Measurements from ENCODE around the gene CFAP46.

Gene CFAP46

GRCh38 chr10:132809232-132810140 lies 132.9 kb downstream of the CFAP46 start:
- TF ChIP-seq TAF1 (IDR thresholded peaks at IDR 0.05; ENCODE audit: borderline replicate concordance, insufficient read depth, low read length) = no peak
- no peak for TF ChIP-seq POLR2AphosphoS5 (IDR thresholded peaks at IDR 0.05; ENCODE audit: low read depth, low read length)
- TF ChIP-seq REST (IDR thresholded peaks at IDR 0.05; ENCODE audit: insufficient read depth in 1 of 2, low read depth in 2 of 2, low read length in 2 of 2) = no peak
- TF ChIP-seq FOXP2 (optimal IDR thresholded peaks at IDR 0.05; ENCODE audit: borderline replicate concordance, extremely low read depth, extremely low read length, insufficient read depth) = no peak
- TF ChIP-seq SIN3A (IDR thresholded peaks at IDR 0.05; ENCODE audit: borderline replicate concordance, insufficient read depth, low read length) = no peak

DNA sequence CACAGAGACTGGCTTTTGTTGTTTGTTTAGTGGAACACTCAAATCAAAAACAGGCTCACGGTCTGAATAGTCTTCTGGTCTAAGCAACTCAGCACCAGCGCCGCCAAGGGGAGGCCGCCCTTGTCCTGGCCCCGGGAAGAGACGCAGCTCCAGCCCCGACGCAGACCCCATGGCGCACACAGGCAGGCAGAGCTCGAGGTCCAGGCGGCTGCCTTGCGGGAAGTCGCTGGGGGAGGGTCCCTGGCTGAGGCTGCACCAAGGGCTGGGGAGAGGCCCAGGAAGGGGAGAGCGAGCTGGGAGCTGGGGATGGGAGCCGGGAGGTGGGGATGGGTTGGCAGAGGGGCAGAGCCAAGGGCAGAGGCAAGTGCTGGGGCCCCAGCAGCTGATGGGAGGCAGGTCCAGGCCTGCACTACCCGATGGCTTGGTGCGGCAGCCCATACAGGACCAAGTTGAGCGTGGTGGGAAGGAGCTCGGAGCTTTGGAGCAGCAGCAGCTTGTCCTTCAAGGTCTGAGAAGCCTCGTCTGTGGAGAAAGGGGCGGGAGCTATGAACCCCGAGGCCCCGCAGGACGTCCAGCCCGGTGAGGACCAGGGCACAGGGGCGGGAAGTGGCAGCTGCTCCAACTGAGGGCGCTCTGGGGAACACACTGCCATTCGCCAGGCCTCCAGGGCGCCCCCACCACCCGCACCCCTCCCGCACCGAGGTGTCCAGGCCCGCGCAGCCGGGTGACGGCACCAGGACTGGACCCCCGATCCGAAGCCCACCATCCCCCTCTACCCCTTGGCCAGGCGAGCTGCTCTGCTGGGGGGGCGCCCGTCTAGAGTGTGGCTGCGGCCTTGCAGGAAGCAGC lies 133.8 kb downstream of the CFAP46 start:
- TF ChIP-seq TAF1 (IDR thresholded peaks at IDR 0.05; ENCODE audit: borderline replicate concordance, insufficient read depth, low read length) (no peak), FOXP2 (optimal IDR thresholded peaks at IDR 0.05; ENCODE audit: borderline replicate concordance, extremely low read depth, extremely low read length, insufficient read depth) (no peak), SIN3A (IDR thresholded peaks at IDR 0.05; ENCODE audit: borderline replicate concordance, insufficient read depth, low read length) (no peak), POLR2AphosphoS5 (IDR thresholded peaks at IDR 0.05; ENCODE audit: low read depth, low read length) (no peak), REST (IDR thresholded peaks at IDR 0.05; ENCODE audit: insufficient read depth in 1 of 2, low read depth in 2 of 2, low read length in 2 of 2) (no peak)

DNA sequence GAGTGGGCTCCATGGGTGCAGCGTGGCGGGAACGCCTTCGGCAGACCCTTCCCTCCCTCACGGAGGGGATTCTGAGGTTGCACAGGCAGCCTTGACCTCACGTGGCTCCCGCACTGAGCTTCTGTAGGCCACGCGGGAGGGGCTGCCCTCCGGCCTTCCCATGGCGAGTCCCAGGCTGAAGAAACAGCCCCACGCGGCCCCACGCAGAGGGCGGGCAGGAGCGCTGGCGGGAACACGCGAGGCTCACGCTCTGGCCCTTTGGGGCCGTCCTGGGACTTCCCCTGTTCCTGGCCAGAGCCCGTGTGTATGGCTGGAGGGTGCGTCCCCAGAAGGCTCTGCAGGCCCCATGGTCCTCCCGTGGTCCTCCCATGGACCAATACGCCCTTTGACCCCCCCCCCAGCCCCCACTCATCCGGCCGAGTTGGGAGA lies 134.7 kb downstream of the CFAP46 start:
- TF ChIP-seq SIN3A (IDR thresholded peaks at IDR 0.05; ENCODE audit: borderline replicate concordance, insufficient read depth, low read length) = no peak
- no peak for TF ChIP-seq FOXP2 (optimal IDR thresholded peaks at IDR 0.05; ENCODE audit: borderline replicate concordance, extremely low read depth, extremely low read length, insufficient read depth)
- TF ChIP-seq TAF1 (IDR thresholded peaks at IDR 0.05; ENCODE audit: borderline replicate concordance, insufficient read depth, low read length) = no peak
- TF ChIP-seq POLR2AphosphoS5 (IDR thresholded peaks at IDR 0.05; ENCODE audit: low read depth, low read length) = no peak
- TF ChIP-seq REST (IDR thresholded peaks at IDR 0.05; ENCODE audit: insufficient read depth in 1 of 2, low read depth in 2 of 2, low read length in 2 of 2) = no peak

DNA sequence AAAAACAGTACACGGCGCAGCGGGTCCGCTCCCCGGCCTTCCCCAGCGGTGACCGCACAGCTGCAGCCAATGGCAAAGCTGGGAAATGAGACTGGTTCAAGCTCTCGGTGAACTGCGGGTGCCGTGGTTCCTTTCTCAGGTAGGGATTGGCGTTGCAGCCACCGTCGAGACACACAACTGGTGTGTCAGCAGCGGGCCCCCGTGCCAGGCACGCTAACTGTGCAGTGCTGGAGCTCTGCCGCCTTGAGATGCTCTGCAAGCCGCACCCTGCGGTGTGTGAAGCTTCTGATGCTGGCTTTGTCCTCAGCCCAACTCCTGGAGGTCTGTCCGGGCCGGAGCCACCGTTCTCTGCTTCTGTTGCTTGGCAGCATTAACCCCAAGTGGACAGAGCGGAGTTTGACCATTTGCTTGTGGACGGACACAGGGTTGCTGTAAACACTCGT lies 135.8 kb downstream of the CFAP46 start:
- TF ChIP-seq TAF1 (IDR thresholded peaks at IDR 0.05; ENCODE audit: borderline replicate concordance, insufficient read depth, low read length) (no peak), POLR2AphosphoS5 (IDR thresholded peaks at IDR 0.05; ENCODE audit: low read depth, low read length) (no peak), REST (IDR thresholded peaks at IDR 0.05; ENCODE audit: insufficient read depth in 1 of 2, low read depth in 2 of 2, low read length in 2 of 2) (no peak), SIN3A (IDR thresholded peaks at IDR 0.05; ENCODE audit: borderline replicate concordance, insufficient read depth, low read length) (no peak), FOXP2 (optimal IDR thresholded peaks at IDR 0.05; ENCODE audit: borderline replicate concordance, extremely low read depth, extremely low read length, insufficient read depth) (no peak)
